Measurements from ENCODE around the gene LANCL2. TPM values are rescaled to one million over a fixed set of nuclear protein-coding genes. Genes with fewer than 3 reads are reported as not detected.
"Not testable (repeated sequence)": the region's sequence is repeated elsewhere in the genome, so short reads cannot be mapped to it uniquely, and the experiment has no call there.

Gene LANCL2
- polyA plus RNA-seq, 5 donors: 18.7 to 23.1 (median 19.9) TPM

- not testable (repeated sequence) for DNase-seq
Observed at GRCh38 chr7:55352947-55353273, 12.2 kb upstream of the LANCL2 start.

- DNase-seq: no peak
Observed at GRCh38 chr7:55360486-55360885, 4.7 kb upstream of the LANCL2 start.

GRCh38 chr7:55361560-55361959 lies 3.6 kb upstream of the LANCL2 start:
- no peak for DNase-seq

DNA sequence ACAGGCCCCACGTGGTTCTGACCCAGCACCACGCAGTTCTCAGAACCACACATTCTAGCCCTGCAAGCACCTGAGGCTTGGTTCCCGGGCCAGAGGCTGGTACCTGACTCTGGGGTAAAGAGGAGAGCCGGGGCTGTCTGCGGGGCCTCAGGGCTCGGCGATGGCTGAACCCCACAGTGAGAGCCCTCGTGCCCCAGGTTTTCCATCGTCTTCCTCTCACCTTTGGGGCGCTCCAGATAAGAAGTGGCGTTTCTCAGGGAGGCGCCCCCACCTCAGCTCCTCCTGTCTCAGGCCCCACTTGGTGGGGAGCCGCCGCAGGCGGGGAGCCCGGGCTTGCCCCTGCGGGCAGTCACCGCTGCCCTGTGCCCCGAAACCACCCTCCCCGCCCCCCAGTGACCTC lies 2.2 kb upstream of the LANCL2 start:
- no peak for DNase-seq

GRCh38 chr7:55363386-55364170 lies 1.6 kb upstream of the LANCL2 start:
- DNase-seq: no peak

DNA sequence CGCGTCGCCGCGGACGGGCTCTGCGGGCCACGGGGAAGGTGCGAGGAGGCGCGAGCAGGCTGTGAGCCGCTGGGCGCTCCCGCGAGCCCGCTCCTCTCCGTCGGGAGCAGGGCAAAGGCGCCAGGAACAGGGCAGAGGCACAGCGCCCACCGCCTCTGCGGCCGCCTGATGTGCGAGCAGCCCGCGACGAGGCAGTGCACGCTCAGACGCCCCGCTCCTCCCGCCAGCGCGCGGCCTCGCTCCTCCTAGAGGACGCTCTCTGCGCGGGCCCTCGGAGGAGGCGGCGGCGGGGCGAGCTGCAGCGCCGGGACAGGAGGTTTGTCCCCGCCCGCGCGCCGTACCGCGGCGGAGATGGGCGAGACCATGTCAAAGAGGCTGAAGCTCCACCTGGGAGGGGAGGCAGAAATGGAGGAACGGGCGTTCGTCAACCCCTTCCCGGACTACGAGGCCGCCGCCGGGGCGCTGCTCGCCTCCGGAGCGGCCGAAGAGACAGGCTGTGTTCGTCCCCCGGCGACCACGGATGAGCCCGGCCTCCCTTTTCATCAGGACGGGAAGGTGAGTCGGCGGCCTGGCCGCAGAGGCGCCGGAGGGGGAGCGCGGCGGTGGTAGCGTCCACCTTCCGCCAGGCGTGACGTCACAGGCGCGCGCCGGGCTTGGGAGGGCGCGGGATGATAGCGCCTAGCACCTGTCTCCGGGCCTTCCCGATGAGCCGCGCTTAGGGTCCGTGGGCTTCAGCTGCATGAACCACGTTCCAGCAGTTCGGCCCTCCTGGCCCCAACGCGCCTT lies 731 bp downstream of the LANCL2 start:
- peak; percentile 97 to 99 for DNase-seq

- peak; percentile 5 to 16 for DNase-seq
Observed at GRCh38 chr7:55366461-55367070, 1.4 kb downstream of the LANCL2 start.

DNA sequence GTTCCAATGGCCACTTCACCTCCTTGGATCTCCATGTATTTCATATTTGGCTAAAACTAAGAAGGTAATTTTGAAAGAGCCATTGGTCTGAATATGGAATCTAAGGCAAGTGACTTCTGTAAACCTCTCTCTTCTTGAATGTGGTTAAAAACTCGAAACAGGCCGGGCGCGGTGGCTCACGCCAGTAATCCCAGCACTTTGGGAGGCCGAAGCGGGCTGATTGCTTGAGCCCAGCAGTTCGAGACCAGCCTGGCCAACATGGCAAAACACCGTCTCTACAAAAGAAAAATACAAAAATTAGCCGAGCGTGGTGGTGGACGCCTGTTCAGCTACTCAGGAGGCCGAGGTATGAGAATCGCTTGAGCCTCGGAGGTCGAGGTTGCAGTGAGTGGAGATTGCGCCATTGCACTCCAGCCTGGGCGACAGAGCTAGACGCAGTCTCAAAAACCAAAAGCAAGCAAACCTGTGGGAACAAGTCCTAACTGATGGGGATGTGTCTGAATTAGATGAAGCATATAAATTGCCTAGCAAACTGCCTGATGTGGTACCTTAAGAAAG lies 2.2 kb downstream of the LANCL2 start:
- no peak for DNase-seq

DNA sequence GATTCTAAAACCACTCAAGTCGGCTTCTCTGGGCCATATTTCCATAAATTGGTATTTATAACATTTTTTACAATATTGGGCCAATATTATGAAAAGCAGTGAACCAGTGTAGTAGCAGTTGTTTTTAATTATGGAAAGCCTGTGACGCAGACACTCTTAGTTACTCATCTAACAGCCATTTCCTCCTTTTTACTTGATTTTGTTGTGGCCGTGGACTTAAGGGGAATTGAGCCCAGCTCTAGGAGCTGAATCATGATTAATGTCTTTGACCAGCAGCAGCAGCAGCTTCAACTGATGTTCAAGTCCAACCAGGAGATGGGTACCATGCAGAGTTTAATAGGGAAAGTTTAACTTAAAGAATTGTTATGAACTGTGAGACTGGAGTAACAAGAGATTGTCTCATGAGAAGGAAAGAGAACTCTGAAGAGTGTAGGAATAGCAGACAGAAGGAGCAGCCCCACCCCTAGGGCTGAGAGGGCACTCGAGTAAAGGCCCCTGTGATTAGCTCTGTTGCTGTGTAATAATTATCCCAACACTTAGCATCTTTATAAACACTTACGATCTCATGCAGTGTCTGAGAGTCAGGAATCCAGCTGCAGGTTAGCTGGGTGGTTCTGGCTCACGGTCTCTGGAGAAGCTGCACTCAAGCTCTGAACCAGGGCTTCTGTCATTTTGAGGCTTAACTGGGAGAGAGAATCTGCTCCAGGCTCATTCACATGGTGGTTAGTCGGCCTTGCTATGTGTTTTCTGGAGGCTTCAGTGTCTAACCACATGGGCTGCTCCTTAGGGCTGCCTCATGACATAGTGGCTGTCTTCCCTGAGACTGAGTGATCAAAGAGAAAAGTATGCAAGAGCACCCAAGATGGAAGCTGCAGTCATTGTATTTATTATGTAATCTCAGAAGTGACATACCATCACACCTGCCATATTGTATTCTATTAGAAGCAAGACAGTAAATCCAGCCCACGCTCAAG lies 4.6 kb downstream of the LANCL2 start:
- no peak for DNase-seq

- DNase-seq: no peak
Observed at GRCh38 chr7:55374213-55374612, 9.1 kb downstream of the LANCL2 start.

DNA sequence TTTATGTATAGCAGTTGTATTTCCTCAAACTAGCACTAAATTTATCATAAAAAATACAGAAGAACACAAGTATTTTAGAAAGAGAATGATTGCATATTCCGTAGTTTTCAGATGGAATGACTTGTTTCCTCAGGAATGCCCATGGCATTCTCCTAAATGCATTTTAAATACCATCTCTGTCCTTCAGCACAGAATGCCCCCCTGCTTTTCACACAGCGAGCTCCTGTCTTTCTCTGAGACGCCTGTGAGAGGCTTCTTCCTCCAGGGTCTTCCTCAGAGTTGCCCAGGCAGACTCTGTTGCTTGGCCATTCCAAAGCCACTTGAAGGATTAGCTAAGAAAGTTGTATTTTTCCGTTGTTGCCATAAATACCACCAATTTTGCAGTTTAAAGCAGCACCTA lies 10.1 kb downstream of the LANCL2 start:
- no peak for DNase-seq

DNA sequence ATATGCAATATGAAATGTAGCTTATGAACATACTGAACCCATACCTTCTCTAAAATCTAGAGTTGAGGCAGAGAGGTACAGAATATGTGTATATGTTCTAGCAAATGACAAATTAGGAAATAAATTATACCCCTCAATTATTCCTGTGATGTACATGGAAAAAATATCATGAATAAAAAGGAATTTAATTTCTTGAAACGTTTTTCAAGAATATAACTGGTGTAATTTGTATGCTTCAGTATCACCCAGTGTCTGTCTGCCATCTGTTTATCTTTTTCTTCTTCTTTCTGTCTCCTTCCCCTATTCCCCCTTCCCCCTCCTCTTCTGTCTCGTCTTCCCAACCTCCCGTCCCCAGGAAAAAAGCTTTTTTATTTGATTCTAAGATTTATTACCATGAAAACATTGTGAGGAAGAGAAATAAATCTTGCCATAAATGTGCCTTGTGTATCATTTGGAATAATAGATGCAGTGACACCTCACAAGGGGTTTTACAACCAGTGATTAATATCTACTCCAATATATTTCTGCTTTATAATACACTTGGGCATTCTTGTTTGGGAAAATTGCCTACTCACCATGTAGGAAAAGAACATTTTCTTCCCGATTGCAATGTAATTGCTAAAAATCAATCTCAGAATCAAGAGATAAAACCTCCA lies 12.2 kb downstream of the LANCL2 start:
- DNase-seq: no peak

DNA sequence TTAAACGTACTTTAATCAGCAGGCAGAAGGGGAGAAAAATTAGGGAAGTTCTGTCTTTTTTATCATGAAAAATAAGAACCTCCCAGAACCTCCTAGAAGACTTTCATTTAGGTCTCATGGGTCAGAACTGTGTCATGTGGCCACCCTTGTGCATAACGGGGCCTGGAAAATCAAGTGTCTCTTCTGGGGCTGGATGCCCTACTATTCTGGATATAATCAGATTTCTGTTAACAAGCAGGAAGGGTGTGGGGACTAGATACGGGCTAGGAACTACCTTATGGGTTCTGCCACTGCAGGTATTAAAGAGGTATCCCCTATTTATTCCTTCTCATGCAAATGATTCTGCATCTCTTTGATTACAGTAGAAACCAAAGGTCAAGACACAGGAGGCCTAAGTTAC lies 14.1 kb downstream of the LANCL2 start:
- no peak for DNase-seq

GRCh38 chr7:55381189-55381588 lies 16.1 kb downstream of the LANCL2 start:
- no peak for DNase-seq

- no peak for DNase-seq
Observed at GRCh38 chr7:55381696-55382095, 16.6 kb downstream of the LANCL2 start.

DNA sequence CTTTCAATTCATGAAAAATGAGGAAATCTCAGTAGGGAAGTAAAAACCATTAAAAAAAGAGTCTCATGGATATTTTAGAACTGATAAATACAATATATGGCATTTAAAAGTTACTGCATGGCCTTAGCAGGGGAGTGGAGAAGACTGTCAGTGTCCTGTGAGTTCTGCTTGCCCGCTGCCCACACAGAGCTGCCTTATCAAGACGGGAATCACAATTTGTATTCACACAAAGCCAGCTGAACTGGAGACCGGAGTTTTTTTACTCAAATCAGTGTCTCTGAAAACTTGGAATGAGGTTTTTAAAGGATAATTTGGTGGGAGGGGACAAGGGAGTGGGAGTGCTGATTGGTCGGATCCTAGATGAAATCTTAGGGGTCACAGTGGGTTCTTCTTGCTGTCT lies 17.1 kb downstream of the LANCL2 start:
- DNase-seq: no peak

DNA sequence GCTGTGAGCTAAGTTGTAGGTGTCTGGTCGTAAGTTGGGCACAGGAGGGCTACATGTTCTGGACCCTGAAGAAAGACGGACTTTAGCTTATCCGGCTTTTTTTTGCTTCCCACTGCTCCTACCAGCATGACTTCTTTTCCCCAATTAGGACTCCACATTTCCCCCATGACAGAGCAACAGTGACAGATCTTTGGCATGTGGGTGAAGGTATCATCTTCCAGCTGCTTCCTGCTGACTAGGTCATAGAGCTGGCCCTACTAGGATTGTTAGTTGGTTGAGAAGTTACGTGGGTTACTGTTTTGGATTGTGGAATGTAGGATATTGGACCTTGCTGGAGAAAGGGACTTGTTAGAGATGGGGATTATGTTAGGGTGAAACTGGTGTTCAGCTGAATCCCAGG lies 21.4 kb downstream of the LANCL2 start:
- no peak for DNase-seq

DNA sequence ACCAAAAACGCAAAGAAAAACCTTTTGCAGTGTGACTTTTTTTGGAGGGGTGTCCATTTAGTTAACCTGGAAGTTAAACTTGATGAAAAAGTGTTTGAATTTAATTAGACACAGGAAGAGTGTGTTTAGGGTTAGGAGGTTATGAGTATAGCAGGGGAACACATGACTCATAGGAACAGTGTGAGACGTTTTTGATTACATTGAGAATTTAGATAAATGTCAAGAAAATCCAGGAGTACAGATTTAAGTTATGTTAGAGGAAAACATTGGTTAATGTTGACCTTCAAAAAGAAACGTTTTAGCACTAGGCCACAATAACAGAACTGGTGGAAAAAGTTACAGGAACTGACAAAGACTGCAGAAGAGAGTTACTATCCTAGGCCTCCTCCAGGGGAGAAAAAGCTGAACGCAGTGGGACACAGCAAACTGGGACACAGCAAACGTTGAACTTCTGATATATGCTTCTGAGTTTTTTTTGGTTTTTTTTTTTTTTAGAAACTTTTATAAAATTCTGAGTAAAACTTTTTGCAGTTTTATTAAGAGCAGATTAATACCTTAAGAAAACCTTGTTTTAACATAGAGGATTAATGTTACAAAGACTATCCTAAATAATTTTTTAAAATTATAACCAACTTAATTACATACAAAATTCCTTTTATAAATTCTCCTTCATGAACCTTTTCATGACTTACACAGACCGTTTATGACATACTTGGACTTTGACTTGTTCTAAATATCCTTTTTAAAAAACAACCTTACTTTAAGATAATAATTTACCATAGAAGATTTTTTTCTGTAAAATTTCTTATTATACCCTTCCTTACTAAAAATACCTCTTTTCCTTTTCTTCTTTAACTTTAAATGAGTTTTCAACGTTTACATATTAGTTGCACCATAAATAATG lies 22.2 kb downstream of the LANCL2 start:
- DNase-seq: no peak

- no peak for DNase-seq
Observed at GRCh38 chr7:55396233-55396785, 31.2 kb downstream of the LANCL2 start.

All from right lung (tissue), 5 donors.